SK-N-SH (cell line): ENCODE data around the gene LTC4S. TPM values are rescaled to one million over a fixed set of nuclear protein-coding genes. Genes with fewer than 3 reads are reported as not detected.

ENCODE experiments used
- CTCF ChIA-PET: fragments of 300-600, 350-600 bp; formaldehyde crosslinking; extraction: SDS; loops from one replicate; lab custom pipeline; 2021; lab: Yijun Ruan, JAX
- POLR2A ChIA-PET: fragments of 350-600 bp; sonication (Branson Sonifier 250); formaldehyde crosslinking; extraction: SDS; loops from one replicate; lab custom pipeline; 2020; ENCODE audit warnings: antibody characterized with exemption, inconsistent platforms; lab: Yijun Ruan, JAX
- DNase-seq: peaks from one replicate; pipeline ENCODE4 v3.0.0; 2012
- H2AFZ ChIP-seq: fragments of 200-600 bp; sonication (generic); 2 replicates; pipeline ENCODE4 v1.8.1; 2016; ENCODE audit warnings: antibody characterized with exemption, mild to moderate bottlenecking, low read depth
- H3F3A ChIP-seq: fragments of 200-600 bp; sonication (generic); replicated peaks from 2 replicates; pipeline ENCODE3; 2016; ENCODE audit warnings: antibody characterized with exemption, mild to moderate bottlenecking; ENCODE audit not compliant: insufficient read depth
- H3K27ac ChIP-seq, 2 experiments: fragments of 200-500 bp in 1 of 2; fragments of 200-600 bp in 1 of 2; sonication (Bioruptor generic) in 1 of 2; sonication (generic), shearing (Covaris generic) in 1 of 2; 2 replicates each; pipeline versions ENCODE4 v1.5.1 to v1.6.1; 2014 to 2016; ENCODE audit warnings: low read depth in 2 of 2, inconsistent platforms in 1 of 2, low read length in 1 of 2, mild to moderate bottlenecking in 1 of 2, mixed read lengths in 1 of 2
- H3K27me3 ChIP-seq: fragments of 200-600 bp; sonication (generic), shearing (Covaris generic); 2 replicates; pipeline ENCODE4 v1.6.1; 2016; ENCODE audit warnings: mixed run types; ENCODE audit not compliant: insufficient read depth
- H3K36me3 ChIP-seq, 2 experiments: fragments of 200-500 bp in 1 of 2; fragments of 200-600 bp in 1 of 2; sonication (Bioruptor generic) in 1 of 2; sonication (generic) in 1 of 2; replicated peaks in 1 of 2; 2 replicates each; pipeline versions ENCODE3 to v1.5.1; 2014 to 2016; ENCODE audit warnings: low read length in 1 of 2, mild to moderate bottlenecking in 1 of 2; ENCODE audit not compliant: insufficient read depth in 2 of 2, control insufficient read depth in 1 of 2
- H3K4me1 ChIP-seq, 2 experiments: fragments of 200-500 bp in 1 of 2; fragments of 200-600 bp in 1 of 2; sonication (Bioruptor generic) in 1 of 2; sonication (generic), shearing (Covaris generic) in 1 of 2; 2 replicates each; pipeline versions ENCODE4 v1.5.1 to v1.6.1; 2014 to 2016; ENCODE audit warnings: low read depth in 1 of 2, low read length in 1 of 2, mixed run types in 1 of 2; ENCODE audit not compliant: insufficient read depth in 2 of 2, control insufficient read depth in 1 of 2
- H3K4me2 ChIP-seq: fragments of 200-600 bp; sonication (generic), shearing (Covaris generic); 2 replicates; pipeline ENCODE4 v1.6.1; 2017; ENCODE audit warnings: mixed run types
- H3K4me3 ChIP-seq, 2 experiments: fragments of 200-500 bp in 1 of 2; fragments of 200-600 bp in 1 of 2; sonication (Bioruptor generic) in 1 of 2; sonication (generic), shearing (Covaris generic) in 1 of 2; 2 replicates each; pipeline versions ENCODE4 v1.5.1 to v1.8.1; 2014 to 2016; ENCODE audit warnings: low read depth in 2 of 2, inconsistent platforms in 1 of 2, low read length in 1 of 2, mild to moderate bottlenecking in 1 of 2, mixed read lengths in 1 of 2, moderate library complexity in 1 of 2
- H3K79me2 ChIP-seq: fragments of 200-600 bp; sonication (generic); 2 replicates; pipeline ENCODE4 v1.8.1; 2017; ENCODE audit warnings: mild to moderate bottlenecking; ENCODE audit not compliant: insufficient read depth
- H3K9ac ChIP-seq: fragments of 200-600 bp; sonication (generic); 2 replicates; pipeline ENCODE4 v1.6.1; 2017; ENCODE audit warnings: mixed run types
- H3K9me2 ChIP-seq: fragments of 200-600 bp; sonication (generic); 2 replicates; pipeline ENCODE4 v1.6.1; 2017; ENCODE audit warnings: mixed run types
- H3K9me3 ChIP-seq: fragments of 200-600 bp; sonication (generic); 2 replicates; pipeline ENCODE4 v1.6.1; 2017; ENCODE audit warnings: mixed run types, mild to moderate bottlenecking, moderate library complexity
- H4K20me1 ChIP-seq: fragments of 200-600 bp; sonication (generic); 2 replicates; pipeline ENCODE4 v1.6.1; 2017; ENCODE audit warnings: mild to moderate bottlenecking, mixed run types; ENCODE audit not compliant: insufficient read depth
- CHD2 ChIP-seq: fragments of 150-350 bp; IDR thresholded peaks from 2 replicates; pipeline ENCODE4 v1.6.1; 2018; ENCODE audit warnings: low read length; ENCODE audit not compliant: partially characterized antibody
- CTCF ChIP-seq: fragments of 200-600 bp; sonication (generic); IDR thresholded peaks from 2 replicates; pipeline ENCODE4 v1.6.1; 2017; ENCODE audit warnings: antibody characterized with exemption, mild to moderate bottlenecking, moderate library complexity
- ELF1 ChIP-seq: IDR thresholded peaks from 2 replicates; pipeline ENCODE4 v1.4.0; 2012
- EP300 ChIP-seq, 2 experiments: IDR thresholded peaks; 2 replicates each; pipeline versions ENCODE4 v1.4.0 to v1.6.1; 2012; ENCODE audit warnings: borderline replicate concordance in 1 of 2, low read depth in 1 of 2, low read length in 1 of 2
- FOXM1 ChIP-seq: IDR thresholded peaks from 2 replicates; pipeline ENCODE4 v1.4.0; 2012; ENCODE audit warnings: low read depth, mild to moderate bottlenecking
- GABPA ChIP-seq: IDR thresholded peaks from 2 replicates; pipeline ENCODE4 v1.4.0; 2012; ENCODE audit warnings: low read depth, mild to moderate bottlenecking
- GATA2 ChIP-seq: sonication (generic); formaldehyde crosslinking; IDR thresholded peaks from 2 replicates; pipeline ENCODE4 v1.5.0; 2020; ENCODE audit warnings: mild to moderate bottlenecking, missing genetic modification reagents
- JUND ChIP-seq: IDR thresholded peaks from 2 replicates; pipeline ENCODE4 v1.4.0; 2012
- NRF1 ChIP-seq: IDR thresholded peaks from 2 replicates; pipeline ENCODE4 v1.6.1; 2012; ENCODE audit warnings: low read depth, mild to moderate bottlenecking, low read length
- RXRA ChIP-seq: IDR thresholded peaks from 2 replicates; pipeline ENCODE4 v1.4.0; 2012; ENCODE audit warnings: low read depth, mild to moderate bottlenecking, borderline replicate concordance
- TEAD4 ChIP-seq: IDR thresholded peaks from 2 replicates; pipeline ENCODE4 v1.4.0; 2012; ENCODE audit warnings: mild to moderate bottlenecking, borderline replicate concordance; ENCODE audit not compliant: insufficient read depth
- USF1 ChIP-seq: IDR thresholded peaks from 2 replicates; pipeline ENCODE4 v1.4.0; 2012; ENCODE audit warnings: low read depth, borderline replicate concordance
- YY1 ChIP-seq: IDR thresholded peaks from 2 replicates; pipeline ENCODE4 v1.4.0; 2012; ENCODE audit warnings: low read depth, mild to moderate bottlenecking
- WGBS: methylation state at CpG from one replicate; pipeline ENCODE4 v1.1.6; 2017; ENCODE audit warnings: low lambda C conversion rate; 5-methylcytosine and 5-hydroxymethylcytosine counted together
- polyA plus RNA-seq, 3 experiments: library from polyadenylated mRNA; depleted of rRNA; stranded (reverse); fragments of >200 nt; gene quantifications; 2 replicates each; pipeline ENCODE4 v1.2.3, GENCODE V29; 2012
- TF ChIP-seq, protein P1 (sequence below): IDR thresholded peaks from 2 replicates; pipeline ENCODE4 v1.6.1; 2012; ENCODE audit warnings: mild to moderate bottlenecking, low read depth, low read length, moderate library complexity
- TF ChIP-seq, protein P2 (sequence below): IDR thresholded peaks from 2 replicates; pipeline ENCODE4; 2012

The LTC4S gene
- polyA plus RNA-seq, 1 of the 3 experiments (the other 2 are of a cell fraction), result 0.43 TPM

DNA sequence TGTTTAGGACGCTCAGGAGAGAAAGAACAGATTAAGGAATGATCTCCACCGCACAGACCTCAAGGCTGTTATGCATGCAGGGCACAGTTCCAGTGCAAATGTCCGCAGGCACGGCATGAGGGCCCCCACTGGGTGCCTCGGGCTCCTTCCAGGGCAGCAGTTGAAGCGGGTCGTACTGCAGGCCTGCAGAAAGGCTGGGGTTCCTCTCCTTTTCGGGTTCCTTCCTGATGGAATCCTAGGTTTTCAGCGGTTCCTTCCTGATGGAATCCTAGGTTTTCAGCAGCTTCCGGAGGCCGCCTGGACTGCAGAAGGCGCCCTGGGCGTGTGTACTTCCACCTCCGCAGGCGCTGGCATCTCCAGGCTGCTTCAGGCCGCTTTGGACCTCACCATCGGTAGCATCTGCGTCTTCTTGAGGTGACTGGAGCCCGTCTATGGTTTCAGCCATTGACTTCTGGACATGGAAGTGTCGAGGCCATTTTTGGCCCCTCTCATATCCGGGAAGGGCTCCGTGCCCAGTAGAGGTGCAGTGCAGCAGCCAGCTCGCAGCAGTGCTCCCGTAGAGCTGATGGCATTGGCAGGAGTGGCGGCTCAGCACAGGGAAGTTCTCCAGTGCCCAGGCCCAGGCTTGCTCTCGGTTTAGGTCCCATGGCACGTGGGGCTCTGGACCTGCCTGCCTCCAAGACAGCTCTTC is 18.5 kb downstream of the LTC4S start:
- Histone ChIP-seq H3K36me3 (peaks cover 9 to 15% of the 10 kb centered on the region in 2 experiments), H3K4me3 (no peak overlapping the region), H3K9me2 (no peaks in the 10 kb centered on the region), H3K27me3 (no peaks in the 10 kb centered on the region), H3K27ac (no peak overlapping the region), H3K79me2 (peaks cover 30% of the 10 kb centered on the region), H3K9me3 (no peaks in the 10 kb centered on the region), H3K4me2 (no peak overlapping the region), H3K4me1 (no peaks in the 10 kb centered on the region; a peak in 1 of 4 replicates), H2AFZ (no peak overlapping the region), H3F3A (peaks cover 16% of the 10 kb centered on the region), H3K9ac (no peak overlapping the region), H4K20me1 (no peaks in the 10 kb centered on the region)
- 98% methylated on average over 19 of the region's 27 CpGs for WGBS
- no peak for DNase-seq
- TF ChIP-seq, protein P1, sequence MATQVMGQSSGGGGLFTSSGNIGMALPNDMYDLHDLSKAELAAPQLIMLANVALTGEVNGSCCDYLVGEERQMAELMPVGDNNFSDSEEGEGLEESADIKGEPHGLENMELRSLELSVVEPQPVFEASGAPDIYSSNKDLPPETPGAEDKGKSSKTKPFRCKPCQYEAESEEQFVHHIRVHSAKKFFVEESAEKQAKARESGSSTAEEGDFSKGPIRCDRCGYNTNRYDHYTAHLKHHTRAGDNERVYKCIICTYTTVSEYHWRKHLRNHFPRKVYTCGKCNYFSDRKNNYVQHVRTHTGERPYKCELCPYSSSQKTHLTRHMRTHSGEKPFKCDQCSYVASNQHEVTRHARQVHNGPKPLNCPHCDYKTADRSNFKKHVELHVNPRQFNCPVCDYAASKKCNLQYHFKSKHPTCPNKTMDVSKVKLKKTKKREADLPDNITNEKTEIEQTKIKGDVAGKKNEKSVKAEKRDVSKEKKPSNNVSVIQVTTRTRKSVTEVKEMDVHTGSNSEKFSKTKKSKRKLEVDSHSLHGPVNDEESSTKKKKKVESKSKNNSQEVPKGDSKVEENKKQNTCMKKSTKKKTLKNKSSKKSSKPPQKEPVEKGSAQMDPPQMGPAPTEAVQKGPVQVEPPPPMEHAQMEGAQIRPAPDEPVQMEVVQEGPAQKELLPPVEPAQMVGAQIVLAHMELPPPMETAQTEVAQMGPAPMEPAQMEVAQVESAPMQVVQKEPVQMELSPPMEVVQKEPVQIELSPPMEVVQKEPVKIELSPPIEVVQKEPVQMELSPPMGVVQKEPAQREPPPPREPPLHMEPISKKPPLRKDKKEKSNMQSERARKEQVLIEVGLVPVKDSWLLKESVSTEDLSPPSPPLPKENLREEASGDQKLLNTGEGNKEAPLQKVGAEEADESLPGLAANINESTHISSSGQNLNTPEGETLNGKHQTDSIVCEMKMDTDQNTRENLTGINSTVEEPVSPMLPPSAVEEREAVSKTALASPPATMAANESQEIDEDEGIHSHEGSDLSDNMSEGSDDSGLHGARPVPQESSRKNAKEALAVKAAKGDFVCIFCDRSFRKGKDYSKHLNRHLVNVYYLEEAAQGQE, result no peak
- TF ChIP-seq GATA2 (CRISPR knock-in tag), result no peak
- no peak for TF ChIP-seq GABPA
- no peak for TF ChIP-seq YY1
- TF ChIP-seq ELF1, result no peak
- no peak for TF ChIP-seq EP300 (IDR thresholded peaks at IDR 0.05; ENCODE audit: borderline replicate concordance in 1 of 2, low read depth in 1 of 2, low read length in 1 of 2)
- TF ChIP-seq, protein P2, sequence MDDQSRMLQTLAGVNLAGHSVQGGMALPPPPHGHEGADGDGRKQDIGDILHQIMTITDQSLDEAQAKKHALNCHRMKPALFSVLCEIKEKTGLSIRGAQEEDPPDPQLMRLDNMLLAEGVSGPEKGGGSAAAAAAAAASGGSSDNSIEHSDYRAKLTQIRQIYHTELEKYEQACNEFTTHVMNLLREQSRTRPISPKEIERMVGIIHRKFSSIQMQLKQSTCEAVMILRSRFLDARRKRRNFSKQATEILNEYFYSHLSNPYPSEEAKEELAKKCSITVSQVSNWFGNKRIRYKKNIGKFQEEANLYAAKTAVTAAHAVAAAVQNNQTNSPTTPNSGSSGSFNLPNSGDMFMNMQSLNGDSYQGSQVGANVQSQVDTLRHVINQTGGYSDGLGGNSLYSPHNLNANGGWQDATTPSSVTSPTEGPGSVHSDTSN, result no peak
- TF ChIP-seq USF1, result no peak
- TF ChIP-seq CHD2, result no peak
- TF ChIP-seq CTCF, result no peak
- no peak for TF ChIP-seq RXRA
- no peak for TF ChIP-seq JUND
- no peak for TF ChIP-seq FOXM1
- TF ChIP-seq TEAD4, result no peak
- TF ChIP-seq NRF1, result no peak
- POLR2A ChIA-PET, result no interaction called here
- CTCF ChIA-PET, result interaction anchor here (0.6 to 1.5 kb wide), 2 partner anchors 8 to 68 kb away, joined by 3 read pairs; partner anchors contain the start of gene SQSTM1
